Nephron progenitor cell (in vitro differentiated cells): ENCODE data around the gene B4GALT2.

Source experiments
- DNase-seq: peaks from one replicate; pipeline ENCODE4 v3.0.0; 2021
- H3K27ac Mint-ChIP-seq: 2 replicates; pipeline ENCODE4 v1.8.0; 2021; ENCODE audit warnings: mild to moderate bottlenecking, moderate library complexity, mixed read lengths
- H3K27me3 Mint-ChIP-seq: 2 replicates; pipeline ENCODE4 v1.8.0; 2021; ENCODE audit warnings: mild to moderate bottlenecking, low read depth, mixed read lengths; ENCODE audit not compliant: poor library complexity
- H3K36me3 Mint-ChIP-seq: 2 replicates; pipeline ENCODE4 v1.8.0; 2021; ENCODE audit warnings: low read depth, mixed read lengths
- H3K4me1 Mint-ChIP-seq: 2 replicates; pipeline ENCODE4 v1.8.0; 2021; ENCODE audit warnings: mixed read lengths
- H3K4me3 Mint-ChIP-seq: 2 replicates; pipeline ENCODE4 v1.8.0; 2021; ENCODE audit warnings: mild to moderate bottlenecking, moderate library complexity, mixed read lengths
- H3K9me3 Mint-ChIP-seq: 2 replicates; pipeline ENCODE4 v1.8.0; 2021; ENCODE audit warnings: mild to moderate bottlenecking, moderate library complexity, mixed read lengths
- CTCF ChIP-seq: fragments of 200-600 bp; sonication (generic); IDR thresholded peaks from 2 replicates; pipeline ENCODE4 v1.5.0; 2021; ENCODE audit warnings: antibody characterized with exemption

Gene B4GALT2

GRCh38 chr1:43957407-43958040 is 21.5 kb upstream of the B4GALT2 start:
- H3K4me3 Mint-ChIP-seq = no peak overlapping the region
- H3K36me3 Mint-ChIP-seq = peaks cover 16% of the 10 kb centered on the region
- H3K4me1 Mint-ChIP-seq = peaks cover 27% of the 10 kb centered on the region
- no peaks in the 10 kb centered on the region for H3K27me3 Mint-ChIP-seq
- no peak for TF ChIP-seq CTCF
- H3K9me3 Mint-ChIP-seq = no peaks in the 10 kb centered on the region
- peak overlapping the region; percentile 77 for H3K27ac Mint-ChIP-seq
- no peak for DNase-seq

DNA sequence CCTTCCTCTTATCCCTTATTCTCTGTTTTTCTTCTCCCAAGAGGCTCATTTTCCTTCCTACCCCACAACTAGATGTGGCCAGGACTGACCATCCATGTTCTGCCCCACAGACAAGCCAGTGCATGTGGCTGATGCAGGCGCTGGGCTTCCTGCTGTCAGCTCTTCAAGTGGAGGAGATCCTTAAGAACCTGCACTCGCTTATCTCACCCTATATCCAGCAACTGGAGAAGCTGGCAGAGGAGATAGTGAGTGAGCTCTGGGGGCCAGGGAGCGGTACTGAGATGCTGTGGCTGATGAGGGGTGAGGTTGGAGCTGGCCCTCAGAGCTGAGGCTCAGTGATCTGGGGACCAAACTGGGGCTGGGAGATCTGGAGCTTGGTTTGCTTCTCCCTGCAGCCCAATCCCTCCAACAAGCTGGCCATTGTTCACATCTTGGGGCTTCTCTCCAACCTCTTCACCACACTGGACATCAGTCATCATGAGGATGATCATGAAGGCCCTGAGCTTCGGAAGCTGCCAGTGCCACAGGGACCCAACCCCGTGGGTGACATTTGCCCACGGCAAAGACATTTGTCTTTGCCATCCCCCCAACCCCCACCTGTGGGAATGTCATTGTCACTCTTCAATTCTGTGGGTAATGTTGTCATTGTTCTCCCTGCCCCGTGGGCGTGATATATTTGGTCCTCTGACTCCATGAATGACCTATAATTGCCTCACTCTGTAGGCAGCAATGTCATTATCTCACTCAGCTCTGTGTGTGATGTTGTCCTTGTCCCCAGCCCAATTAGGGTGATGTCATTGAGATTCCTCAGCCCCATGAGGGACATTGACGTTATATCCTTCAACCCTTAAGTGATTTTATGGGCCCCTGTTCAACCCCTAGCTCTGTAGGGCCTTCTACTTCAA is 20.4 kb upstream of the B4GALT2 start:
- H3K4me1 Mint-ChIP-seq = peaks cover 16% of the 10 kb centered on the region
- peaks cover 16% of the 10 kb centered on the region for H3K36me3 Mint-ChIP-seq
- H3K4me3 Mint-ChIP-seq = no peak overlapping the region
- peak overlapping the region; percentile 70 for H3K27ac Mint-ChIP-seq
- DNase-seq = no peak
- TF ChIP-seq CTCF = no peak
- H3K27me3 Mint-ChIP-seq = no peaks in the 10 kb centered on the region
- H3K9me3 Mint-ChIP-seq = no peaks in the 10 kb centered on the region

GRCh38 chr1:43960798-43961197 is 18.2 kb upstream of the B4GALT2 start:
- no peak for DNase-seq
- Mint-ChIP-seq H3K27ac (no peak overlapping the region), H3K4me3 (no peak overlapping the region), H3K36me3 (peaks cover 16% of the 10 kb centered on the region), H3K27me3 (no peaks in the 10 kb centered on the region), H3K9me3 (no peaks in the 10 kb centered on the region), H3K4me1 (no peaks in the 10 kb centered on the region)
- no peak for TF ChIP-seq CTCF

DNA sequence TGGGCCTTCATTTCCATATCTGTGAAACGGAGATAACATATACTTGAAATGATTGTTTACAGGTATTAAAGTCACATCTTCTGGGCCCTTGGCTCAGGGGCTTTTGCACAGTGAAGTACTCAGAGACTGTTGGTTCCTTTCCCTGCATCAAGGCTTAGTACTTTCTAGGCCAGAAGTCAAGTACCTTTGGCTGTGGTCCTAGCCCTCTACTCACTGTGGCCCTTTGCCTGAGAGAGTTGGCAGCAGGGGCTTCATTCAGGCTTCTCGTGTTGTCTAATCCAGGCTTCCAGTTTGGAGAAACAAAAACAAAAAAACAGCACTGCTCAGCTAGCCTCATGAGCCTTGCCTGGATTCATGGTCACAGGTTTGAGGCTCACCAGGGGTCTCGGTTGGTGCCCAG is 17.3 kb upstream of the B4GALT2 start:
- Mint-ChIP-seq H3K36me3 (peaks cover 17% of the 10 kb centered on the region), H3K4me3 (no peak overlapping the region), H3K9me3 (no peaks in the 10 kb centered on the region), H3K4me1 (no peaks in the 10 kb centered on the region), H3K27ac (no peak overlapping the region), H3K27me3 (no peaks in the 10 kb centered on the region)
- DNase-seq = no peak
- TF ChIP-seq CTCF = no peak

DNA sequence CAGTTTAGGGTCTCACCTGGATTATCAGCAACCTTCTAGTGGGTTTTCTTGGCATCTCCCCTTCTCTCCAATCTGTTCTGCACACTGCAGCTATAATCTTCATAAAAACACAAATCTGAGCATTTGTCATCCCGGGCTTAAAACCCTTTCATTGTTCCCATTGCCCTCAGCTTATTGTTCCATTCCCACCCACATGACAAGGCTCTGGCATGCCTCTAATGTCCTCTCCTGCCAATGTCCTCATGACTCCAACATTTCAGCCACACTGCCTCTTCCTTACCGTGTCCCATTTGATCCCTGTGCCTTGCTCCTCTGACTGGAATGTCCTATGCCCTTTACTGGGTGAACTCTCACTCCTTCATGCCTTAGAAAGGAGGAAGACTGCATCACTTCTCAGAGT is 16.7 kb upstream of the B4GALT2 start:
- Mint-ChIP-seq H3K4me1 (no peaks in the 10 kb centered on the region), H3K27me3 (no peaks in the 10 kb centered on the region), H3K4me3 (no peak overlapping the region), H3K36me3 (peaks cover 16% of the 10 kb centered on the region), H3K27ac (peak overlapping the region; percentile 7), H3K9me3 (no peaks in the 10 kb centered on the region)
- no peak for TF ChIP-seq CTCF
- DNase-seq = no peak
